Stimulated activated CD8-positive, alpha-beta memory T cell treated with anti-CD3 and anti-CD28 coated beads, Interleukin-15, amount 100 ng/mL, for 24 hours (primary cell): ENCODE measurements around the gene YTHDC1.

Source experiments
- DNase-seq: peaks from one replicate; pipeline ENCODE4 v3.0.0-alpha.2; 2020; ENCODE audit warnings: low read depth

The YTHDC1 gene

GRCh38 chr4:68358988-68359387 is 9.1 kb upstream of the YTHDC1 start:
- DNase-seq, result no peak

DNA sequence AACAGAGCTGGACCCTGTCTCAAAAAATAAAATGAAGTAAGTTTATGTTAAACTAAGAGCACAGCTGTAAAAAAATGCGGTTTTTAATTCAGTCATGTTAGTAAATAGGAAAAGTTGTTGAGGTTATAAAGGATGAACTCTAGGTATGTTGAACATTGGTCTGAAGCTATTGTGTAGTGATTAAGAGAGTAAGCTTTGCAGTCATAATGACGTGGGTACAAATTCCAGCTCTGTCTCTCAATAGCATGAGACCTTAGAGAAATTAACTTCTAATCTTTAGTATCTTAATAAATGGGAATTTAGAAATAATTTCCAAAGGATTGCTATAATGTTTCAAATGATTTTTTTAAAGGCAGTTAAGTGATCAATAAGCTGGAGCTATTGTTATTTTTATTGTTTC is 2.9 kb upstream of the YTHDC1 start:
- no peak for DNase-seq

GRCh38 chr4:68349279-68349648 is 626 bp downstream of the YTHDC1 start:
- DNase-seq, result no peak

DNA sequence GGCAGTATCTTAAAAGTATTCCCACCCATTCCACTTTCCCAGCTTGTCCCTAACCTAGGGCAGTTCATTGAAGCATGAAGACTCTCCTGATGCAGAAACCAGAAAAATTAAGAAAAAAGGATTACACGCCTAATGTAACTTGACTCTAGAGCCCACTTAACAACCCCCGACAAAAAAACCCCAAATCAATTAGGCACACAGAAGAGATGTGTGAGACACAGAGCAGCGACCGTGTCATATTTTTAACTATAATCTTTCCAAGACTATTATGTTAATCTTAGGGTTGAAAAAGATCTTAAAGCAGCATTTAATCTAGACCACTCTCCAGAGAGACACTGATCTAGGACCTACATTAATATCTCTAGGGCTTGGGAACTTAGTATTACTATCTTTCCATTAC is 1.3 kb downstream of the YTHDC1 start:
- no peak for DNase-seq

GRCh38 chr4:68347845-68348244 is 2.0 kb downstream of the YTHDC1 start:
- no peak for DNase-seq

DNA sequence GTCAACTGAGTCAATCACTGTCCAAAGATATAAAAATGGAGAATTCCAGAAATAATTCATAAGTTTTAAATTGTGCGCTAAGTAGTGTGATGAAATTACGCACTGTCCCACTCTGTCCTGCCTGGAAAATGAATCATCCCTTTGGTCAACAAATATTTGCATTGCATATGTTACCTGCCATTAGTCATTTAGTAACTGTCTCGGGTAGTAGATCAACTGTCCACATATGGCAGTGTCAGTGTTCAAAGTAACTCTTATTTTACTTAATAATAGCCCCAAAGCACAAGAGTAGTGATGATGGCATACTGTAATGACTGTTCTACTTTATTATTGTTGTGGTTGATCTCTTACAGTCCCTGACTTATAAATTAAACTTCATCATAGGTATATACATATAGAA is 3.4 kb downstream of the YTHDC1 start:
- DNase-seq, result no peak

GRCh38 chr4:68344785-68345184 is 5.1 kb downstream of the YTHDC1 start:
- no peak for DNase-seq

- DNase-seq, result no peak
These were observed 5.8 kb downstream of the YTHDC1 start for GRCh38 chr4:68344049-68344448.

- DNase-seq, result no peak
These were observed 7.8 kb downstream of the YTHDC1 start for GRCh38 chr4:68342134-68342533.

- no peak for DNase-seq
These were observed 11.3 kb downstream of the YTHDC1 start for GRCh38 chr4:68338625-68339024.

GRCh38 chr4:68337522-68337921 is 12.4 kb downstream of the YTHDC1 start:
- no peak for DNase-seq

DNA sequence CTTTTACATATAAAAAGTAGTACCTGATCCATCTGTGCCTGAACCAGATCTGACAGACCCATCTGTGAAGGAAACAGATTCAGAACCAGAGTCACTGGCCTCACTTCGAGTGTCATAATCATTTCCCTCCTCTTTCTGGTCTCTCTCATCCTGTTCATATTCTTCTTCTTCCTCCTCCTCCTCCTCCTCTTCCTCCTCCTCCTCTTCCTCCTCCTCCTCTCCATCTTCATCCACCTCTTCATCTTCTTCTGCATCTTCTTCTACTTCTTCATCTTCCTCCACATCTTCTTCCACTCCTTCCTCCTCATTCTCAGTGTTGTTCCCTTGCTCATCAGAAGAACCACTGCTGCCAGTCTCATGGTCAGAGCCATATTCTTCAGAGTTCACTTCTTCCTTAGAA is 12.9 kb downstream of the YTHDC1 start:
- no peak for DNase-seq

DNA sequence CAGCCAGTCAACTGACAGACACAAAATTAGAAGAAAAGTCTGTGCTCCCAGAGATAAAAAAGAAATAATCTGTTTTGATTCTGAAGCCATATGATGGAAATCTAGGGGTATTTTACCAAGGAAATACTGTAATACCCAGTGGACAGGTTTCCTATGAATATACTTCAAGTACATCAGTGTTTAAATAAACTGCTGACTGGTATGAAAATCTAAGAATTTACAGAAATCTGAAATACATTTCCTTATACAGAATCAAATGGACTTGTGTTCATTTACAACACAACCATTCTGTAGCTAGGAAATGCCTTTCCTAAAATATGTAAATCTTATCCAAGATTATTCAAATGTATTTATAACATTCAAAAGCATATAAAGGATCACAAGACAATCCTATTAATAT is 13.4 kb downstream of the YTHDC1 start:
- no peak for DNase-seq

DNA sequence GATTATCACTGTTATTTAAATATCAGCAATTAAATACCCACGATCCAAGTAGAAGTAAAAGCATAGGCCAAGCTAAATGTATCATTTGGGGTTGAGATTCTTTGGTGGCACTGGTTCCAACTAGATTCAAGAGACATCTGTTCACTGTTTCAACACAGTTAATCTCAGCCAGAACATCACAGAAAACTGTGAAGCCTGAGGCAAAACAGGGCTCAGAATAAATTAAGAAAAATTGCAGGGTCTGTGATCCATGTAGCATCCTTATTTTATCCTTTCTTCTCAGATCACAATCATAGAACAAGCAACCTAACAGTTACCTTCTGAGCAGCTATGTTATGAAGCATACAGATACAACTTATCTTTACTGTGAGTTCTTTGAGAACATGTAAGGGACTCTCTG is 23.7 kb downstream of the YTHDC1 start:
- no peak for DNase-seq

- DNase-seq, result no peak
These were observed 25.2 kb downstream of the YTHDC1 start for GRCh38 chr4:68324519-68325262.

DNA sequence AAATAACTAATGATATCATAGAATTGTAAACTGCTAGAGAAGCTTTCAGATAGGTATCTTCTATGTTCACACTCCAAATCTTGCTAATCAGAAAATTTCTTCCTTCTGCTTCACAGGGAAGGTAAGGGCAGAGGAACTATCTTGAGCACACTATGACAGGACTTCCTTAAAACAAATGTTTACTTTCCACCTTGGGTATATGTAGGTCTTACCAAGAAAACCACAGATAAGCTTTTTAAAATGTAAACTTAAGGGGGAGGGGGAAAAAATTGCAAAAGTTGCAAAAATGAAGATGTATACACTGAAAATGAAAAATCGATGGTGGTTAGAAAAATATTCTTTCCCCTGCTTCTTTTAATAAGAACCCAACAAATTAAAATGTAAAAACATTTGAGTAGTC is 30.9 kb downstream of the YTHDC1 start:
- DNase-seq, result no peak

- no peak for DNase-seq
These were observed 33.5 kb downstream of the YTHDC1 start for GRCh38 chr4:68316193-68316969.

DNA sequence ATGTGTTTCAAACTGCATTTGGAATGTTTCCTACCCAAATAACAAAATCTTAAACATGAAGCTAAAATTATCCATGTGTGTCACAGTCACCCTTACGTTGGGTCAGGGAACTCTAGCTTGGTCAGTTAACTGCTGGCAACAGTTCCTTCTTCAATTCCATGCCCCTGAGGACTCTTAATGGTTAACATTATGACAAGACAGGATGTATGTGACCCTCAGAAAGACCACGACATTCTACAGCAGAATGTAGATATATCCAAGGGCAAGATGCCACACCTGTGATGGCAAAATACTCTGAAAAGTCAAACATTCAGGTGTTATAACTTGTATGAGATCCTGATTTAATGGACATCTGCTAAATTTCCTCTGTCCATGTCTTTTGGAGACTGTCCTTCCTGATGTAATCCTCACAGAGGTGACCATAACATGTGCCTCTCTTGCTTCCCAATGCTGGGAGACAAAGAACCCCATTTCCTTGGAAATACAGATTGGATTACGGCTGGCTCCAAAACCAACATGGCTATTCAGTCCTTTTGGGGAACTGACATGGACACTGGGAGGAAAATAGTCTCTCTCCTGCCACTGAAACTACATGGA is 39.1 kb downstream of the YTHDC1 start:
- no peak for DNase-seq

GRCh38 chr4:68304731-68305130 is 45.2 kb downstream of the YTHDC1 start:
- DNase-seq, result no peak

- no peak for DNase-seq
These were observed 50.1 kb downstream of the YTHDC1 start for GRCh38 chr4:68299492-68300457.

- no peak for DNase-seq
These were observed 52.8 kb downstream of the YTHDC1 start for GRCh38 chr4:68297137-68297536.

DNA sequence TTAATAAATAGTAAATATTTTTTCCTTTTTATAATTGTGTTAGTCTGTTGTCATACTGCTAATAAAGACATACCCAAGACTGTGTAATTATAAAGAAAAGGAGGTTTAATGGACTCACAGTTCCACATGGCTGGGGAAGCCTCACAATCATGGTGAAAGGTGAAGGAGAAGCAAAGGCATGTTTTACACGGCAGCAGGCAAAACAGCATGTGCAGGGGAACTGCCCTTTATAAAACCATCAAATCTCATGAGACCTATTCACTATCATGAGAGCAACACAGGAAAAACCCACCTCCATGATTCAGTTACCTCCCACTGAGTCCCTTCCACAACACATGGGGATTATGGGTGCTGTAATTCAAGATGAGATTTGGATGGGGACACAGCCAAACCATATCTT is 58.6 kb downstream of the YTHDC1 start:
- DNase-seq, result no peak
